IPS-15b (cell line): ENCODE measurements around the gene MASP2.
A peak's percentile ranks its signal among the peaks of the same experiment; 100 is the strongest.
"Not testable (repeated sequence)": the region's sequence is repeated elsewhere in the genome, so short reads cannot be mapped to it uniquely, and the experiment has no call there.

ENCODE experiments used
- H3K27me3 ChIP-seq: one replicate; pipeline ENCODE4 v1.6.1; 2013; ENCODE audit warnings: low read length; ENCODE audit not compliant: control insufficient read depth, insufficient read depth
- H3K36me3 ChIP-seq: one replicate; pipeline ENCODE4 v1.6.1; 2013; ENCODE audit warnings: low read length; ENCODE audit not compliant: control insufficient read depth, insufficient read depth
- H3K4me1 ChIP-seq: one replicate; pipeline ENCODE4 v1.6.1; 2013; ENCODE audit warnings: mild to moderate bottlenecking, low read length; ENCODE audit not compliant: control insufficient read depth, insufficient read depth
- H3K4me3 ChIP-seq: one replicate; pipeline ENCODE4 v1.5.1; 2013; ENCODE audit warnings: low read depth, low read length
- H3K9ac ChIP-seq: one replicate; pipeline ENCODE4 v1.6.1; 2013; ENCODE audit warnings: low read depth, mild to moderate bottlenecking, low read length
- H3K9me3 ChIP-seq: one replicate; pipeline ENCODE4 v1.6.1; 2013; ENCODE audit warnings: mild to moderate bottlenecking, low read length; ENCODE audit not compliant: control insufficient read depth, insufficient read depth

The MASP2 gene

DNA sequence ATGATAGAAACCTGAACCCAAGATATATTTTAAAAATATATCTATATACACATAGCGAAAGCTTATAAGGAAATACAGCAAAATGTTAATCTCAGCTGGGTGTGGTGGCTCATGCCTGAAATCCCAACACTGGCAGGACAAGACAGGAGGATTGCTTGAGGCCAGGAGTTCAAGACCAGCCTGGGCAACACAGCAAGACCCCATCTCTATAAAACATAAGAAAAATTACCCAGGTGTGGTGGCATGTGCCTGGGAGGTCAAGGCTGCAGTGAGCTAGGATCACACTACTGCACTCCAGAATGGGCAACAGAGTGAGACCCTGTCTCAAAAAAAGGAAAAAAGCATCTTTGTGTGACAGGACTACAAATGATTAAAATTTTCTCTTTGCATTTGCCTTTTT is 18.8 kb upstream of the MASP2 start:
- H3K27me3 ChIP-seq = no peaks in the 10 kb centered on the region
- H3K4me1 ChIP-seq = peaks cover 1% of the 10 kb centered on the region
- H3K4me3 ChIP-seq = no peak overlapping the region
- H3K9me3 ChIP-seq = no peaks in the 10 kb centered on the region
- no peak overlapping the region for H3K9ac ChIP-seq
- H3K36me3 ChIP-seq = peaks cover 53% of the 10 kb centered on the region

DNA sequence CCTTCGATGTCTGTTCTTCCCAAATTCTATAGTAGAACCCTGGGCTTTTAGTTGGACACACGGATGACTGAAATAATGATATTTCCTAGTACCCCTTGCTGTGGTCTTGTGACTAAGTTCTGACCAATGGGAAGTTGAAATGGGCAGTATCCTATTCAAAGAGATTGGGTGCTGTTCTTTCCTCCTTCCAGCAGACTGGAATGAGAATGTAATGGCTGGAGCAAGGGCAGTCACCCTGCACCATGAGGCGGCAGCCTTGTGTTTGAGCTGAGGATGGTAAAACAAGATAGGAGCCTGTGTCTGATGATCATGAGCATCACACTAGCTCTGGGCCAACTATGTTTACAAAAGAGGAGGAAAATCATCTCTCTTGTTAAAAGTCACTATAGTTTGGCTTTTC is 17.9 kb upstream of the MASP2 start:
- Histone ChIP-seq H3K9ac (no peak overlapping the region), H3K4me3 (no peak overlapping the region), H3K9me3 (no peaks in the 10 kb centered on the region), H3K4me1 (peaks cover 3% of the 10 kb centered on the region), H3K27me3 (no peaks in the 10 kb centered on the region), H3K36me3 (peaks cover 48% of the 10 kb centered on the region)

DNA sequence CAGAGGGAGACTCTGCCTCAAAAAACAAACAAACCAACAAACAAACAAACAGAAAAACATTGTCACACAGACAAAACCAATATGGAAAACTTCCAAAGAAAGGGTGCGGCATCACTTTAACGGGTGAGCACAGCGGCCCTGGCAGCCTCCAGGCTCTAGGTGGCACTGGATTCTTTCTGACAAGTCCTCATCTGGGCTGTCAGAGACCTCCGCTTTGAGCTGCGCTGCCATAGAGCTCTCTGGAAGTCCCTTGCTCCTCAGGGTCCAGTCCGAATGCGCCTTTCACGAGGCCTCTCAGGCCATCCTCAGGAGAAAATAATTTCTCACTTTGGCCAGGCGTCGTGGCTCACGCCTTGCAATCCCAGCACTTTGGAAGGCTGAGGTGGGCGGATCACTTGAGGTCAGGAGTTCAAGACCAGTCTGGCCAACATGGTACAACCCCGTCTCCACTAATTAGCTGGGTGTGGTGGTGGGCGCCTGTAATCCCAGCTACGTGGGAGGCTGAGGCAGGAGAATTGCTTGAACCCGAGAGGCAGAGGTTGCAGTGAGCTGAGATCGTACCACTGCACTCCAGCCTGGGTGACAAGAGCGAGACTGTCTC is 17.0 kb upstream of the MASP2 start:
- H3K27me3 ChIP-seq, H3K9ac ChIP-seq, H3K4me1 ChIP-seq, H3K9me3 ChIP-seq, H3K4me3 ChIP-seq: not testable (repeated sequence)
- peaks cover 39% of the 10 kb centered on the region for H3K36me3 ChIP-seq

DNA sequence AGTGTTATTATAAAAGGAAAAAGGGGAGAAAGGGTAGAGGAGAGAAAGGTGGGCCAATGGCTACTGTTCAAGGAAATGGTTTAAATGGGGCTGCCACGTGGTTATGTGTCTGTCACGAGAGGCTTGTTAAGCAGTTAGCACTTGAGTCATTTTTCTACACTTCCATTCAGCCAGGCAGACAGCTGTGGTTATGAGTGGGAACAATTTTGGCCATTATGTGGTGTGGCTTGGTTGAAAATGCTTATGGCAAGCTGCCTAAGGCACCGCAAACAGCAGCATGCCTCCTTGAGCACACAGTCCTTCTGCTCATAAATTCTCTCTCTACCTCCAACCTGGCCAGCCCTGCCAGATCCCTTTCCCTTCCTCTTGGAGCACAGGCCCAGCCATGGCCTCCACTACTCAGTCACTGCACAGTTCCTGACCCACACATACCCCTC is 15.9 kb upstream of the MASP2 start:
- Histone ChIP-seq H3K4me1 (peaks cover 3% of the 10 kb centered on the region), H3K27me3 (no peaks in the 10 kb centered on the region), H3K4me3 (no peak overlapping the region), H3K9ac (no peak overlapping the region), H3K36me3 (peaks cover 31% of the 10 kb centered on the region), H3K9me3 (no peaks in the 10 kb centered on the region)

DNA sequence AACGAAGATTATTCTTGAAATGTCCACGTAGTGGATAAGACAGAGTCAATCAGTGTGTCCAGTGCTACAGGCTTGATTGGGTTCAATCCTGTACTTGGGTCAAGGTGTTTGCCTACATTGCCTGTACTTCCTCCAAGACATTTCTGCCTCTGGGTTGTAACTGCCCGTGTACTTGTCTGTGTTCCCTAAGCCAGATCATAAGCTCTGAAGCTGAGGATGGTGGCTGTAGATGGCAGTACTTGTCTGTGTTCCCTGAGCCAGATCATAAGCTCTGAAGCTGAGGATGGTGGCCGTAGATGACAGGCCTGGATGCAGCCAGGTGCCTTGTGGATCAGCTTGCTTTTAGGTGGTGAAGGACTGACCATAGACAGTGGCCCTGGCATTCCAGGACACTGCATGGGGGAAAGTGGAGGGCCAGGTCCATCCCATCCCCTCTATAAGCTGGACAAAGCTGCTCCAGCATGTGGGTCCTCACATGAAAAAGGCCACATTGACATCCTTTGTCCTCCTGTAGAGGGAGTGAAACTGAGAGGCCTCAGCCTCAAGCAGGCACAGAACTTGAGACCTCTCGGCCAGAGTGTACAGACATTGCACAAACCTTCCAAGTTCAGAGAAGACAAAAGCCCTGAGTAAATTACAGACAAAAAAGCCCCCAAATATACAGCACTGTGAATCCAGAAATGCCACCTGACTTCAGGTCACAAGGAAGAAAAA is 14.8 kb upstream of the MASP2 start:
- no peak overlapping the region for H3K4me3 ChIP-seq
- H3K9me3 ChIP-seq = no peaks in the 10 kb centered on the region
- H3K36me3 ChIP-seq = peaks cover 29% of the 10 kb centered on the region
- H3K27me3 ChIP-seq = no peaks in the 10 kb centered on the region
- H3K4me1 ChIP-seq = peaks cover 3% of the 10 kb centered on the region
- no peak overlapping the region for H3K9ac ChIP-seq

DNA sequence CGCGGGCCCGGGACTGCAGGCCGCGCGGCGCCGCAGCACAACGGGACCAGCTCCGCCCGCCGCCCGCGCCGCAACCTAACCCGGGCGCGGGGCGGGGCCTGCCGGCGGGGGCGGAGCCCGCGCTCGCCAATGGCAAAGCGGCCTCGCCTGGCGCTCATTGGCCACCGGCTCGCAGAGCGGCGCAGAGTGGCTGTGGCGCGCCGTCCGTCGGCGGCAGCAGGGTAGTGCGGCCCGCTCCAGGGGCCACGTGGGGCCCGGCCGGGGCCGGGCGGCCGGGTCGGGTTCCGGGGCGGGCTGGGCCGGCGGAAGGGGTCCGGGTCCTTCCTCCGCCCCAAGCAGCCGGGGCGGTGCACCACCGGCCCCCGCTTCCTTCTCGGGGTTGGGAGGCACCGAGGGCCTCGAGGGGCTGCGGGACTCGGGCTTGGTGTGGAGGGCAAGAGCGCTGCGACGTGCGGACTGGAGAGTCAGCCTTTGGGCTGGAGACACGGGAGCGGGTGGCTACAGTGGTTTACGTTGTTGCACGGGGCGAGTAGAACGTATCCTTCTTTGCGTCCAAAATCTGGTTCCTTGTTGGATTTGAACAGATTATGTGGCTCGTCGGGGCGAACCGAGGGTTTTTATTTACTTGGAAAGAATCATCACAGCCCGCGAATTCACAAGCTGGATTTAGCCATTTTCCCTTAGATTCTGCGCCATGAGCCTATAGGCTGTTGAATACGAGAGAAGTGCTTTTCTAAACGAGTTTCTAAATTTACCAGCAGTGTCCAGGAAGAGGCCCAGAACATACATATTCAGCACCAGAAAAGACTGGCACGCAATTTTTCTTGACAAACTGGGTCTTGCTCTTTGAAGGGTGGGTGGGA is 13.2 kb upstream of the MASP2 start, which contains the start of gene SRM:
Gene SRM, minus strand, starts transcription at position 51 of the 863 bp plus-strand sequence. CDS start 75 bp downstream, outside the sequence.
- Histone ChIP-seq H3K4me1 (peaks cover 3% of the 10 kb centered on the region), H3K9me3 (no peaks in the 10 kb centered on the region), H3K9ac (peak within 1 kb of the TSS; percentile 91), H3K4me3 (peak within 1 kb of the TSS; percentile 97), H3K27me3 (no peaks in the 10 kb centered on the region), H3K36me3 (peaks cover 25% of the 10 kb centered on the region)

DNA sequence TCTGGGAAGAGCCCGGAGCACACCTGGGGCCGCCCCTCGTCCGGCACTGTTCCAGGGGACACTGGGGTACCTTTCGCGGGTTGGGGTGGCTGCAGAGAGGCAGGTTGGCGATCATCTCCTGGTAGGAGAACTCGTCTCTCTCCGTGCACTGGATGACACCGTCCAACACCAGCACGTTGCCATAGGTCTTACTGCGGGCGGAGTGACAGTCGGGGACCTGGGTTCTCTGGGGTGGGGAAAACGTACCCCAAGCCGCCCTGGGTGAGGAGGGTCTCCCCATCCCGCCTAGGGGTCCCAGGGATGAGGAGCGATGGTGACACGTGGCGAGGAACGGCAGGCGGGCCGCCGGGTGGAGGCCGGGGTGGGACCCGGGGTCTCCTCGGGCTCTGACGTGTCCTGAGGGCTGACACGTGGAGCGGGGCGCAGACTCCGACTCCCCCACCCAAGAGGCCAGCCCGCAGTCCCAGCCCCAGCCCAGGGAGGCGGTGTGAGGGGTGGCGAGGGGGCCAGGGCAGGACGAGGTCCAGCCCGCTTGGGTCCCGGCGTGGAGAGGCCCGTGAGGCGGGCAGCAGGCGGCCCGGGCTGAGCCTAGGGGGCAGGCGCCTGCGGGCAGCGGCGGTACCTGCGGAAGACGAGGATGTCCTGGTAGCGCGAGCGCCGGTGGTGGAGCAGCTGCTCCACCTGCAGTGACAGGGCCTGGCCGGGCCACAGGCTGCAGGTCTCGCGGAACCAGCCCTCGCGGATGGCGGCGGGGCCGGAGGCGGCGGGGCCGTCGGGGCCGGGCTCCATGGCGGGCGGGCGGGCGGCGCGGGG is 12.3 kb upstream of the MASP2 start:
- Histone ChIP-seq H3K27me3 (no peaks in the 10 kb centered on the region), H3K9me3 (no peaks in the 10 kb centered on the region), H3K36me3 (peaks cover 23% of the 10 kb centered on the region), H3K4me1 (peaks cover 3% of the 10 kb centered on the region), H3K9ac (peak overlapping the region; percentile 85), H3K4me3 (peak overlapping the region; percentile 89)

DNA sequence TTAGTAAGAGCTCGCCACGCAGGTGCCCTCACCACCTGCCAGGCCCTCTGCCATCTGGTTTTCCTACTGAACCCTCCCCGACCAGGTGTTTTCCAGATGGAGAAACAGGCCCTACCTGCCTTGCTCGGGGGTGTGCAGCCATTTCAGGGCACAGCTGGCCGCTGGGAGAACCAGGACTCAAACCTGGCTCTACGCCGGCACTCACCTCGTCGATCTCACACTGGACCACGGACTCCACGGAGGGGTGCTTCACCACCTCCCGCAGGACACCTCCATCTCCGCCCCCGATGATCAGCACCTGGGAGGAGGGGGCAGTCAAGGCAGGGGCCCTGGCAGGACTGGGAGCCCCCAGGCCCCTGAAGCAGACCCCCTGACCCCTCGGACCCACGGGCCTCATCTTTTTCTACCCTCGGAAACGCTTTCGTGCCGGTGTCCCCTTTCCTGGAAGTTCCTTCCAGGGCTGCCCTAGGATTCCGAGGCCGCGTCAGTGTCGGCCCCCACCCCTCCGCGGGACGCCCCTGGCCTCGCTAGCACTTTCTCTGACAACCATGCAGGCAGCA is 11.6 kb upstream of the MASP2 start:
- peak overlapping the region; percentile 85 for H3K9ac ChIP-seq
- H3K27me3 ChIP-seq = no peaks in the 10 kb centered on the region
- no peaks in the 10 kb centered on the region for H3K9me3 ChIP-seq
- H3K36me3 ChIP-seq = peaks cover 25% of the 10 kb centered on the region
- H3K4me1 ChIP-seq = peaks cover 3% of the 10 kb centered on the region
- H3K4me3 ChIP-seq = peak overlapping the region; percentile 89

DNA sequence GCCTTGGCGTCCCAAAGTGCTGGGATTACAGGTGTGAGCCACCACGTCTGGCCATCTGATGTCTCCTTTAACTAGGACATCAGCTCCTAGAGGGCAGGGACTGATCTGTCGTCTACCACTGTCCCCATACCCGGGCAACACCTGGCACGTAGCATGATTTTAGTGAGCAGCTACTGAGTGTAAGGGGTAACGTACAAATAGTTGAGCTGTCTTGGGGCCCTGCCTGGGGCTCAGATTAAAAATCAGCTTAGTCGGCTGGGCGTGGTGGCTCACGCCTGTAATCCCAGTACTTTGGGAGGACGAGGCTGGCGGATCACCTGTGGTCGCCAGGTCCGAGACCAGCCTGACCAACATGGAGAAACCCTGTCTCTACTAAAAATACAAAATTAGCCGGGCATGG is 11.0 kb upstream of the MASP2 start:
- Histone ChIP-seq H3K9ac (no peak overlapping the region), H3K36me3 (peaks cover 23% of the 10 kb centered on the region), H3K4me3 (no peak overlapping the region), H3K4me1 (peaks cover 3% of the 10 kb centered on the region), H3K9me3 (no peaks in the 10 kb centered on the region), H3K27me3 (no peaks in the 10 kb centered on the region)

DNA sequence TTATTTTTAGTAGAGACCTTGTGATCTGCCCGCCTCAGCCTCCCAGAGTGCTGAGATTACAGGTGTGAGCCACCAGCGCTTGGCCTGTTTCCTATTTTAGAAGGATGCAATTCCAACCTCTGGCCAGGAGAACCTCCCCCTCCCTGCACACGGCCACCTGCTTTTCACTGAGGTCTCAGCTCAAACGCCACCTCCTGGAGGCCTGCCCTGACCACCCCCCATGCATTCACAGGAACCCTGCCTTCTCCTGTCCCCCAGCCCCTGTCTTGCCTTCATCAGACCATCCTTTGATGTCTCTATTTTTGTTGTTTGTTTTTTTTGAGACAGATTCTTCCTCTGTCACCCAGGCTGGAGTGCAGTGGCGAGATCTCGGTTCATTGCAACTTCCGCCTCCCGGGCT is 10.4 kb upstream of the MASP2 start:
- Histone ChIP-seq H3K27me3 (no peaks in the 10 kb centered on the region), H3K4me3 (no peak overlapping the region), H3K4me1 (peaks cover 5% of the 10 kb centered on the region), H3K9ac (no peak overlapping the region), H3K36me3 (peaks cover 20% of the 10 kb centered on the region), H3K9me3 (no peaks in the 10 kb centered on the region)

DNA sequence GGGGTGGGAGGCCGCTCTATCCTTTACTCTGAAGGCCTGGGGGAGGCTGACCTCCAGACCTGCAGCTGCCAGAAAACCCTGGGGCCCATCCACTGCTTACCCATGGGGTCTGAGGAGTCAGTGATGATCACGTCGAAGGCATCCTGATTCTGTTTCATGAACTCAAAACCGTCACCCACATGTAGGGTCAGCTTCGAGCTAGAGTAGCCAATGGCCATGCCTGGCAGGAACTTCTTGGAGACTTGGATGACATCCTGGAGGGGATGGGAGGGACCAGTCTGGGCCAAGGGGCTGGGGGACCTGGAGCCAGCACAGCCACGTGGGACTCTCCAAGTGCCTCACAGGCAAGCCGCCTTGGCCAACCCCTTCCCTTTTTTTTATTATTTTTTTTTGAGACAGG is 9.5 kb upstream of the MASP2 start:
- no peaks in the 10 kb centered on the region for H3K27me3 ChIP-seq
- H3K36me3 ChIP-seq = peaks cover 20% of the 10 kb centered on the region
- peaks cover 10% of the 10 kb centered on the region for H3K4me1 ChIP-seq
- H3K9ac ChIP-seq = no peak overlapping the region
- H3K9me3 ChIP-seq = no peaks in the 10 kb centered on the region
- no peak overlapping the region for H3K4me3 ChIP-seq
